ENCODE results near the gene DCLK2.

The DCLK2 gene

GRCh38 chr4:150069353-150069752 lies 8.9 kb upstream of the DCLK2 start:
- DNase-seq (ENCODE audit: low spot score), result no peak

DNA sequence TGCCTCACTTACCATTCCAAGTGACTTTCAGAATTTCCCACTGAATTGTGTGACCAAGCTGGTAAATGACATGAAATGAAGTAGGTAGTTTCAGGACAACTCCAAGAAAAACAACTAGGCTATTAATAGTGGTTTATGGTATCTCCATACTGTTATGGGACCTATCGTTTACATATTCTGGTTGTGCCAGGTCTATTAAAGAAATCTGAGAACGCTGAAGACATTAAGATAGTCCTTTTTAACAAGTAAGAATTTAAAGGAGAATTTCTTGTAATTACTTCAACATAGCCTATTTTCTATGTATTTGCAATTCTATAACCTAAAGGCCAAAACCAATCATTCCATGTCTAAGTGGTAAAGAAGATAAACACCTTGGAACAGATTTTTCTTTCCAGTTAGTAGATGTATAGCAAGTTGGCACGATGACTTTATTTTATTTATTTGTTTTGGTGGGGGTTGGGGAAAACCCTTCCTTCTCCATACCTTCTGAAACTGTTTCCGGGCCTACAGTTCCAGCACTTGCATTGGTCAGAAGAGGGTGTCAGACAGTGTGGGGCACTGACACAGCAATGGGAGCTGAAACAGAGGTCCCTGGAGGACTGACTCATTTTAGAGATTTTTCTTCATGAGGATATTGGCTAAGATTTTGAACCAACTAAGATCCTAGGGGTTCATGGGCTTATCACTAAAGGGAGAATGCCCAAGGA lies 7.6 kb upstream of the DCLK2 start:
- DNase-seq (ENCODE audit: low spot score), result peak; percentile 43

DNA sequence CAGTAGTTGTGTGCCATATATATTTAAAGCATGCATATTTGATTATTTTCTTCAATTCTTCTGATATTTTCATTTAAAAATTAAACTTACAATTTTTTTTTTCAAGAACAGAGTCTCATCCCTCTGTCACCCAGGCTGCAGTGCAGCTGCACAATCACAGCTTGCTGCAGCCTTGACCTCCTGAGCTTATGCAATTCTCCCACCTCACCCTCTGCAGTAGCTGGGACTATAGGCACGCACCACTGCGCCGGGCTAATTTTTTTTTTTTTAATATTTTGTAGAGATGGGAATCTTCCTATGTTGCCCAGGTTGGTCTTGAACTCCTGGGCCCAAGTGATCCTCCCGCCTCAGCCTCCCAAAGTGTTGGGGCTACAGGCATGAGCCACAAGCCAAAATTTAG lies 5.8 kb upstream of the DCLK2 start:
- DNase-seq (ENCODE audit: low spot score), result no peak

GRCh38 chr4:150072906-150073714 lies 5.1 kb upstream of the DCLK2 start:
- peak; percentile 72 for DNase-seq (ENCODE audit: low spot score)

- no peak for DNase-seq (ENCODE audit: low spot score)
Measured at GRCh38 chr4:150074064-150074463, 4.2 kb upstream of the DCLK2 start.

DNA sequence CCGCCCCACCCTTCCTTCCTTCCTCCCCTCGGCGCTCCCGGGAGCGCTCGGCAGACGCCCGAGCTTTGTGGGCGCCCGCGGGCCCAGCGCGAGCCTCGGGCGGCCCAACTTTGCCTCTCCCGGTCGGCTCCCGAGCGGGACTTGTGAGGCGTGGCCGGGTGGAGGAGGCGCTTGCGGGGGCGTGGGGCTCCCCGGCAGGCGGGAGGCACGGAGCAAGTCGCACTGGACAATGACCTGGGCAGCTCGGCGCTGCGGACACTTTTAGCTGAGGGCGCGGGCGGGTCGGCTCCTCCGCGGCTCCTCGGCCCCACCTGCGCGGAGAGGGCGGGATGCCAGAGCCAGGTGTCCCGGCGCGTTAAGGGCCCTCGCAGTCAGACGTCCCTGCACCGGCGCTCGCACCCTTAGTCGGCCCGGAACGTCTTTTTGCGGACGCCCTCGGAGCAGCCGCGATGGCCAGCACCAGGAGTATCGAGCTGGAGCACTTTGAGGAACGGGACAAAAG lies 385 bp downstream of the DCLK2 start:
- DNase-seq (ENCODE audit: low spot score), result peak; percentile 71

GRCh38 chr4:150079081-150079581 lies 886 bp downstream of the DCLK2 start:
- DNase-seq (ENCODE audit: low spot score), result peak; percentile 50

- peak; percentile 29 for DNase-seq (ENCODE audit: low spot score)
Measured at GRCh38 chr4:150080337-150080736, 2.1 kb downstream of the DCLK2 start.

DNA sequence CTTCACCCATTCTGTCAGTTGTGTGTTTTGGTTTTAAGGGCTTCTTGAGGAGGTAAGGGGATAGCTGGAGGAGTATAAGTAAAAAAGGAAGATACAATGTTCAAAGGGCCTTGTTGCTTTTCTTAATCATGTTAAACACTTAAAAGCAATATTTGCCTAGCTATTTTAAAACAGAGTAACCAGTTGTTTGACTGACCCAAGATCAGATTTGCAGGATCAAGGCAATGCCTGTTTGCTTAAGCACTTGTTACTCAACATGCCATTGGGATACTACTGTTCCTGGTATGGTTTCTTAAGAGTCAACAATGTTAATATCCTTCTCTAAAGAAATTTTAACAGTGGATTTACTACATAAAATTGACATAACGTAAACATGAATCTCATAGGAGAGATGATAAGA lies 2.6 kb downstream of the DCLK2 start:
- no peak for DNase-seq (ENCODE audit: low spot score)

GRCh38 chr4:150082241-150082640 lies 4.0 kb downstream of the DCLK2 start:
- DNase-seq (ENCODE audit: low spot score), result peak; percentile 9

DNA sequence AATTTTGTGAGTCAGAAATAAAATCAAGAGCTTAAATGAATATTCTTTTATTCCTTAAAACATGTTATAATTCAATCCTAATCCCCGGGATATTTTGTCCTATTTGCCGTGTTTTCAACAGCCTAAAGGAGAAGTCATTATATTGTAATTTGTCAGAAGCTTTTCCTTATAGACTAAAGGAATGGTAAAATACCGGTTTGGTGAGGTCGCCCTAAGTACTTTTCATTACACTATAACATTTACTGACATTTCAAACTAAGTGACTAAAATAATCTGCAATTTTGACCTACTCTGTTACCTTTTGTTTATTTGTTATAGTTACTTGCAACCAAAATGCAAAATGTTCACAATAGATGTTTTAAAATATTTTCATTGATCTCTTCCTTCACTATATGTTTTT lies 8.8 kb downstream of the DCLK2 start:
- no peak for DNase-seq (ENCODE audit: low spot score)

- no peak for DNase-seq (ENCODE audit: low spot score)
Measured at GRCh38 chr4:150089732-150090131, 11.5 kb downstream of the DCLK2 start.

DNA sequence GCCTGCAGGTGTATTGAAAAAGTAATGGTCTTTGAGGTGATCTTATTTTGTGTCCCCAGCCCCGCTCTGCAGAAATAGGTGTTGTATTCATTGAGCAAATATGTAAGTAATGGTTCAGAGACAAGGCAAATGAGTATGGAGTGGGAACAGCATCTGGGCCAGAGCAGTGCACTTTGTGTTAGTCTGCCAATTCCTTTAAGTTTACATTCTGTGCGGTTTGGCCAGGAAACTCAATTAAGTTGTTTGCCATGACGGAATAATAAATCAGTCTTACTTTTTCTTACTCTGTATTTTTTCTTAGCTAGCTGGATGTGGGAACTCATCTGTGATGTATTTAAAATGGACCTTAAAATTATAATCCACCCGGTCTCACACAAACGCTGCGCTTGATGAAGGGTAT lies 12.6 kb downstream of the DCLK2 start:
- DNase-seq (ENCODE audit: low spot score), result no peak

DNA sequence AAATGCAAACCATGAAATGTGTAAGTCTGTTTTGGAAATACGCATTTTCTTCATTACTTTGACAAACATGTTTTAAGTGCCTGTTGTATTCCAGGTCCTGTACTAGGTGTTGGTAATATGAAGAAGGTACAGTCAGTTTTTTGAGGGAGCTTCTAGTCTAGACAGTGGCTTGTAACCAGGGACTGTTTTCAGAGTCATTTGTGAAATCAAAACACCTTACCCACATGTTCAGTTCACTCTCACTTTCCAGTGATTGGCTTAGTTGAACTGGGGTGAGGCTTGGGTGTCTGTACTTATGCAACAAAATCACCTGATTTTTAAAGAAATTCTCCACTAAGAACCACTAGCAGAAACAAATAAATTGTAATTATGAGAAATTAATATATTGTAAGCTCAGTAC lies 16.4 kb downstream of the DCLK2 start:
- no peak for DNase-seq (ENCODE audit: low spot score)

- DNase-seq (ENCODE audit: low spot score), result no peak
Measured at GRCh38 chr4:150096625-150097024, 18.4 kb downstream of the DCLK2 start.

GRCh38 chr4:150098214-150098613 lies 20.0 kb downstream of the DCLK2 start:
- peak; percentile 31 for DNase-seq (ENCODE audit: low spot score)

GRCh38 chr4:150104404-150105027 lies 26.3 kb downstream of the DCLK2 start:
- no peak for DNase-seq (ENCODE audit: low spot score)

DNA sequence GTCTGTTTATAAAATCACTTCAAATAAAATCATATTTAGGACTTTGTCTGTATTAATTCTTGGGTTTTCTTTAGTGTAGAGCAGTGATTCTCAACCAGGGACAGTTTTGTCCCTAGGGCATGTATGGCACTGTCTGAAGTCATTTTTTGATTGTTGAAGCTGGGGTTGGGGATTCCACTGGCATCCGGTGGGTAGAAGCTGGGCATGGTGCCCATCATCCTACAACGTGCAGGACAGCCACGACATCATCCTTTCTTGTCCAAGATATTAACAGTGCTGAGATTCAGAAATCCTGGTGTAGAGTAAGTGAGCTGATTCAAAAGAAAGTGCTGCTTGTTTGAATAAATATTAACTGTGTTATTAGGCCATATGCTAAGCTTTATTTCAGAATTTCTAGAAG lies 28.6 kb downstream of the DCLK2 start:
- DNase-seq (ENCODE audit: low spot score), result no peak

DNA sequence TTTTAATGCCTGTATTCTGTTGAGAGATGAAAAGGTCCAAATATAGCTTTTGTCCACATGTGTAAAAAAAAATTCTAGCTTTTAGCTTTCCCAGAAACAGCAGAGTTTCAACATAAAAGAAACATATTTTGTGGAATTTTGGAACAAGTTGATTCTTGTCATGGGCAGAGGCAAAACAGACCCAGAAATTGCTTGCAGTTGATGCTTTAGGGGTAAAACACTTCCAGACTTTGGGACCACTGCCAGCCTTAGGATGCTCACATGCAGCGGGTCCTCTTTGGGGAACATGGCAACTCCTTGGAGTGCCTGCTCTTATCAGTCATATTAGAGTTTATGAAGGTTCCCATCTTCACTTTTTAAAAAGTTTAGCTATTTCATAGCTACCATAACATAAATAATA lies 30.4 kb downstream of the DCLK2 start:
- DNase-seq (ENCODE audit: low spot score), result no peak

GRCh38 chr4:150114641-150115040 lies 36.4 kb downstream of the DCLK2 start:
- no peak for DNase-seq (ENCODE audit: low spot score)

- DNase-seq (ENCODE audit: low spot score), result no peak
Measured at GRCh38 chr4:150115851-150116250, 37.6 kb downstream of the DCLK2 start.

GRCh38 chr4:150116506-150116905 lies 38.3 kb downstream of the DCLK2 start:
- DNase-seq (ENCODE audit: low spot score), result no peak

DNA sequence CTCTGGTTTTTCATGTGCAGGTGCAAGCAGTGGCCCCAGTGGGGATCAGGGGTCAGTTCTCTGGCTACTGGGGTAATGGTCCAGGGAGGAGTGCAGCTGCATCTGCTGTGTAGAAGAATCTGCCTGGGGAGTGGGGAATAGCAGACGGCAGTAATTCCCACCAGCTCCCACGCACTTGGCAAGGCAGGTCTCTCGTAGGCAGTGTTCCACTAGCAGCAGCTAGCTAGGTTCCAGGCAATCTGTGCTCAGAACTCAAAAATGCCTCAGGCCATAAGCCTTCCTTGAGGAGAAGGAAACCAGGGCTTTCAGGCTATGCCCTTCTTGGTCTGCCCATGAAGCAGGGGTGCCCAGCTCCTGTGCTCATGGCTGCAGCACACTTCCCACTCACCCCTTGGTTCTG lies 38.8 kb downstream of the DCLK2 start:
- no peak for DNase-seq (ENCODE audit: low spot score)
